Upper lobe of left lung (tissue), 4 donors: ENCODE data around the gene TERT.

ENCODE experiments used
- POLR2AphosphoS5 ChIP-seq, 2 donors: sonication (generic); formaldehyde crosslinking; IDR thresholded peaks; one replicate each; pipeline ENCODE4 v1.5.1; 2017; ENCODE audit warnings: antibody characterized with exemption in 2 of 2
- TF ChIP-seq, protein P1 (sequence below), 6 experiments: fragments of 450-650 bp in 4 of 6; fragments of 200-600 bp in 2 of 6; sonication (generic) in 2 of 6; IDR thresholded peaks; one replicate each; pipeline ENCODE4 v1.5.1; 2016 to 2019; ENCODE audit warnings: antibody characterized with exemption in 6 of 6

DNA sequence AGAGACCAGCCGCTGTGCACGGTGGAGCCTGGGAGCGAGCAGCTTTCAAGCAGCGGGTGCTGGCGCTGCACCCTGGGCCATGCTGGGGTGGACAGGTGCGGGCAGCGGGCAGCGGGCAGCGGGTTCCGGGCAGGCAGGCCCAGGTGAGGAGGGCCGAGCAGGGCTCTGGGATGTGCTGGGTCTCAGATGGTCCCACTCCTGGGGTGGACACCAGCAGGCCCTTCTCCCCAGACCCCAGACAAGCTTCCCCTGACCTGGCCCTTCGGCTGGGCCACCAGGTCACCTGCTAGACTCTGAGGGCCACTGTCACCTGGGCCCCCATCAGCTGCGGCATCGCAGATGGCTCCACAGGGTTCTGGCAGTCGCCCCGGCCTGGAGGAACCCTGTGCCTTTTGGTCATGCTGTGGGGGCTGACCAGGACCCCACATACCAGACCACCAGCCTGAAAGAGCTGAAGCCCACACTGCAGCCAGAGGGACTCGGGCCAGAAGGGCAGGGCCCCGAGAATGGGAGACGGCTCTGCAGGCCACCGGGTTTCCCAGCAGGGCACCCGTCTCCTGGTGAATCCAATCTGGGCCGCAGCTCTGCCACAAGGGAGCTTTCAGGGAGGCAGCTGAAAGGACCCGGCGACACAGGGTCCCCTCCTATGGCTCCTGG is 91.4 kb downstream of the TERT start:
- TF ChIP-seq, protein P1, sequence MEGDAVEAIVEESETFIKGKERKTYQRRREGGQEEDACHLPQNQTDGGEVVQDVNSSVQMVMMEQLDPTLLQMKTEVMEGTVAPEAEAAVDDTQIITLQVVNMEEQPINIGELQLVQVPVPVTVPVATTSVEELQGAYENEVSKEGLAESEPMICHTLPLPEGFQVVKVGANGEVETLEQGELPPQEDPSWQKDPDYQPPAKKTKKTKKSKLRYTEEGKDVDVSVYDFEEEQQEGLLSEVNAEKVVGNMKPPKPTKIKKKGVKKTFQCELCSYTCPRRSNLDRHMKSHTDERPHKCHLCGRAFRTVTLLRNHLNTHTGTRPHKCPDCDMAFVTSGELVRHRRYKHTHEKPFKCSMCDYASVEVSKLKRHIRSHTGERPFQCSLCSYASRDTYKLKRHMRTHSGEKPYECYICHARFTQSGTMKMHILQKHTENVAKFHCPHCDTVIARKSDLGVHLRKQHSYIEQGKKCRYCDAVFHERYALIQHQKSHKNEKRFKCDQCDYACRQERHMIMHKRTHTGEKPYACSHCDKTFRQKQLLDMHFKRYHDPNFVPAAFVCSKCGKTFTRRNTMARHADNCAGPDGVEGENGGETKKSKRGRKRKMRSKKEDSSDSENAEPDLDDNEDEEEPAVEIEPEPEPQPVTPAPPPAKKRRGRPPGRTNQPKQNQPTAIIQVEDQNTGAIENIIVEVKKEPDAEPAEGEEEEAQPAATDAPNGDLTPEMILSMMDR (IDR thresholded peaks at IDR 0.05): no peak
- TF ChIP-seq POLR2AphosphoS5 (IDR thresholded peaks at IDR 0.05): no peak
